GM19351 (cell line): ENCODE measurements around the gene ZBTB5.
"Not testable (repeated sequence)": the region's sequence is repeated elsewhere in the genome, so short reads cannot be mapped to it uniquely, and the experiment has no call there.

Source experiments
- ATAC-seq: cut with Tn5 transposase; IDR thresholded peaks from one replicate; pipeline ENCODE4 v1.9.1; 2021; ENCODE audit warnings: mild to moderate bottlenecking, moderate library complexity; ENCODE audit not compliant: unreplicated experiment

ZBTB5 gene

GRCh38 chr9:37486616-37487548 is 21.6 kb upstream of the ZBTB5 start:
- no peak for ATAC-seq

GRCh38 chr9:37486256-37486615 is 21.0 kb upstream of the ZBTB5 start:
- no peak for ATAC-seq

DNA sequence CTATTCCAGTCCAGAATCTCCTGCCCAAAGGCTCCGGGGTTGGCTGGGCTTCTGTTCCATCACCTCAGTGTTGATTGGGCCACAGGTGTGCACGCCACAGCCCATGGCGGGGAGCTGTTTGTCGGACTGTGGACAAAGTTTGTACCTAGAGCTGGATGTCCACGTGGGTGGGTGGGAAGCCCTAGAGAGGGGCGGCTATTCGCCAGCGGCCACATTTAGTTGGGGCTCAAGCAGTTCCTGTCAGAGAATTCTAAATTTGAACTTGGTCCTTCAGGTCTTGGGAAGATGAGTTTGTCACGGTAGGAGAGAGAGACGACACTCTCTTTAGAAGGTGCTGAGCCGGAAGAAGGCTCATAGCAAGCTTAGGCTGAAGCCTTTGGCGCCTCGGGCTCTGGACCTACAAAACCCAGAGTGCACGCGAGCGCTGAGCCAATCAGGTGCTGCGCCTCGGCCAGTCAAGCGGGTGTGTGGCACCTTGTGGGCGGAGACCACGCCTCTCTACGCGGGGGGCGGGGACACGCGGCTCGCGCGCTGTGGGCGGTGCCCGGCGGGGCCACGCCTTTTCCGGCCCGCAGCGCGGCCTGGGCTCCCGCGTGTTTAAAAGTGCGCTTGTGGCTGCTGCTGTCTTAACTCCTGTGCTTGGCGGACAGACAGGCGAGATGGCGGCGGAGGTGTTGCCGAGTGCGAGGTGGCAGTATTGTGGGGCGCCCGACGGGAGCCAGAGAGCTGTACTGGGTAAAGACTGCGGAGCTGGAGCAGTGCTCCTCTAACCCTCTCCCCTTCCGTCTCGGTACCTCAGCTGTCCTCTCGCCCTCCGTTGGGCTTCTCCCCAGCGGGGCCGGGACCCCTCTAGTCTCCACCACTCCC is 20.4 kb upstream of the ZBTB5 start, which contains the start of gene POLR1E:
Gene POLR1E (plus strand): TSS at position 560 of the 867 bp plus-strand sequence. CDS start 100 bp downstream, at position 660.
- peak; percentile 97 for ATAC-seq

DNA sequence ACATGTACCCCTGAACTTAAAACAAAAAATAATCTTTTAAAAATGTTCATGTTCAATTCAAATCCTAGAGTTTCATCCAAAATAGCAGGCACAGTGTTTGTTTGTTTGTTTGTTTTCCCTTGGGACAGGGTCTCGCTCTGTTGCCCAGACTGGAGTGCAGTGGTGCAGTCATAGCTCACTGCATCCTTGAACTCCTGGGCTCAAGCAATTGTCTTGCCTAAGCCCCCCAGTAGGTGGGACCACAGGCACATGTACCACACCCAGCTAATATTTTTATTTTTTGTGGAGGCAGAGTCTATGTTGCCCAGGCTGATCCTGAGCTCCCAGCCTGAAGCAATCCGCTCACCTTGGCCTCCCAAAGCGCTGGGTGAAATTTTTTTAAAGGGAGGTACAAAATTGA is 15.5 kb upstream of the ZBTB5 start:
- ATAC-seq, result no peak

DNA sequence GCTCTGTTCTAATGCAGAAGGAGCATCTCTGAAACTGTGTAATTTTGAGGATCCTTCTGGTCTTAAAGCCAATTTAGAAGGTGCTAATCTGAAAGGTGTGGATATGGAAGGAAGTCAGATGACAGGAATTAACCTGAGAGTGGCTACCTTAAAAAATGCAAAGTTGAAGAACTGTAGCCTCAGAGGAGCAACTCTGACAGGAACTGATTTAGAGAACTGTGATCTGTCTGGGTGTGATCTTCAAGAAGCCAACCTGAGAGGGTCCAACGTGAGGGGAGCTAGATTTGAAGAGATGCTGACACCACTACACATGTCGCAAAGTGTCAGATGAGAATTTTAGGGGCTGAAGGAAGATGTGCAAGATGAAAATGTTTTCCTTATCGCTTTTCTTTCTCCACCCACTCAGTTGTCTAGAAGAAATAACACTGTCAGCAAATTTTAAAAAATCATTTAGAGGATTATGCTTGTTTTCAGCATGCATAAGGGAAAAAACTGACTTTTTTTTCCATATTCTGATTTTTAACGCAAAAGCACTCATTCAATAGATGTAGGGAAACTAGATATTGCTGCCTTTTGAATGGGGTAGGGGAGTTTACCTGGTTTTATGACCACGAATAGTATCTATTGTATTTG is 12.9 kb upstream of the ZBTB5 start:
- ATAC-seq, result not testable (repeated sequence)

DNA sequence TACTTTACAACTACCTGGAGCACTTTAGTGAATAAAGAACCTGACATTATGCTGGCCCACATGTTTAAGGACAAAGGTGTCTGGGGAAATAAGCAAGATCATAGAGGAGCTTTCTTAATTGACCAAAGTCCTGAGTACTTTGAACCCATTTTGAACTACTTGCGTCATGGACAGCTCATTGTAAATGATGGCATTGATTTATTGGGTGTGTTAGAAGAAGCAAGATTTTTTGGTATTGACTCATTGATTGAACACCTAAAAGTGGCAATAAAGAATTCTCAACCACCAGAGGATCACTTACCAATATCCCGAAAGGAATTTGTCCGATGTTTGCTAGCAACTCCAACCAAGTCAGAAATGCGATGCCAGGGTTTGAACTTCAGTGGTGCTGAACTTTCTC is 12.2 kb upstream of the ZBTB5 start:
- not testable (repeated sequence) for ATAC-seq

GRCh38 chr9:37476930-37477329 is 11.7 kb upstream of the ZBTB5 start:
- no peak for ATAC-seq

DNA sequence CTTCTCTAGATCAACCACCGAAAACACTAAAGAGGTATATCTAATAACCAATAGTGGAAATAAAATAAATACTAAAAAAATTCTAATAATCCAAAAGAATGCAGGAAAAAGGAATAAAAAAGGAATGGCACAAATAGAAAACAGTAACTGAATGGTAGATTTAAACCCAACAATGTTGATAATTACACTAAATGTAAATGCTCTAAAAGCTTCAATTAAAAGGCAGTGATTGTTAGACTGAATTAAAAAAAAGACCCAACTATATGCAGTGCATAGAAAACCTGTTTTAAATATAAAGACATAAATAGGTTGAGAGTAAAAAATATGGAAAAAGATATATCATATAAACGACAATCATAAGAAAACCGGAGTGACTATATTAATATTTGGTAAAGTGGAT is 9.2 kb upstream of the ZBTB5 start:
- ATAC-seq, result no peak

DNA sequence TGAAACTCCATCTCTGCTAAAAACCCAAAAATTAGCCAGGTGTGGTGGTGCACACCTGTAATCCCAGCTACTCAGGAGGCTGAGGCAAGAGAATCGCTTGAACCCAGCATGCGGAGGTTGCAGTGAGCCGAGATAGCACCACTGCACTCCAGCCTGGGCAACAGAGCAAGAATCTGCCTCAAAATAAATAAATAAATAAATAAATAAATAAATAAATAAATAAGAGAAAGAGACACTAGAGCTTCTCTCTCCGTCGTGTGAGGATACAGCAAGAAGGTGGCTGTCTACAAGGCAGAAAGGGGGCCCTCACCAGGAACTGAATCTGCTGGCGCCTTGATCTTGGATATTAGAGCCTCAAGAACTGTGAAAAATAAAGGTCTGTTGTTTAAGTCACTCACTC is 8.7 kb upstream of the ZBTB5 start:
- not testable (repeated sequence) for ATAC-seq

DNA sequence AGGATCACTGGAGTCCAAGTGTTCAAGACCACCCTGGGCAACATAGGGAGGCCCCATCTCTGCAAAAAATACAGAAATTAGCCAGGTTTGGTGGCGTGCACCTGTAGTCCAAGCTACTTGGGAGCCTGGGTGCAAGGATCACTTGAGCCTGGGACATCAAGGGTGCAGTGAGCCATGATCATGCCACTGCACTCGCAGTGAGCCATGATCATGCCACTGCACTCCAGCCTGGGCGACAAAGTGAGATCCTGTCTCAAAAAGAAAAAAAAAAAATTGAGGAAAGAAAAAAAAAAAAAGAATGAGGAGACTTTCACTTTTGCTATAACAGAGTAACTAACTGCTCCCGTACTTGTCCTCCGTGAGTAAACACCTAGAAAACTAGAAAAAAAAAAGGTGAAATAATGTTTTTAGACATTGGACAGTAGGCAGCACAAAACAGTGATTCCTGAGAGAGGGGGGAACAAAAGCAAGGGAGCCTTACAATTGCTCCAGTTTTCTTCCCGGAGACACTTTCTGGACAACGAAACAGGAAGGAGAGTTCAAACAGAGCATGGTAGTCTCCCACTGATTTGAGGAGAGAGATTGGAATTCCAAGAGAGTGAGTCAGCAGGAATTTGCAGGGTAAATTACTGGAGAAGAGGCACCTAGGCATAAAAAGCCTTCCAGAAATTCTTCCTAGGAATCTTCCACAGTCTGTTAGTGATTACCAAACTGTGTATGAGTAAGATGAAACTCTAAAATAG is 6.9 kb upstream of the ZBTB5 start:
- no peak for ATAC-seq

DNA sequence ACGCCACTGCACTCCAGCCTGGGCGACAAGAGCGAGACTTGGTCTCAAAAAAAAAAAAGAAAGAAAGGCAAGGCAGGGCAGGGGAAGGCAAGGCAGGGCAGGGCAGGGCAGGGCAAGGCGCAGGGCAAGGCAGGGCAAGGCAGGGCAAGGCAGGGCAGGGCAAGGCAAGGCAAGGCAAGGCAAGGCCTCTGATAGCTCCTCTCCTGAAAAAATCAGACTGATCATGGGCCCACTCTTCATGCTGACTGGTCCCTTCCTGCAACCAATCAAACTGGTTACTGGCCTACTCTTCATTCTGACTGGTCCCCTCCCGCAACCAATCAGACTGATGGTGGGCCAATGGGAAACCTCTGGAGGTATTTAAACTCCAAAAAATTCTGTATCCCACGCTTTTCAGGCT is 3.4 kb upstream of the ZBTB5 start:
- ATAC-seq, result no peak

GRCh38 chr9:37467530-37467929 is 2.3 kb upstream of the ZBTB5 start:
- ATAC-seq, result not testable (repeated sequence)

DNA sequence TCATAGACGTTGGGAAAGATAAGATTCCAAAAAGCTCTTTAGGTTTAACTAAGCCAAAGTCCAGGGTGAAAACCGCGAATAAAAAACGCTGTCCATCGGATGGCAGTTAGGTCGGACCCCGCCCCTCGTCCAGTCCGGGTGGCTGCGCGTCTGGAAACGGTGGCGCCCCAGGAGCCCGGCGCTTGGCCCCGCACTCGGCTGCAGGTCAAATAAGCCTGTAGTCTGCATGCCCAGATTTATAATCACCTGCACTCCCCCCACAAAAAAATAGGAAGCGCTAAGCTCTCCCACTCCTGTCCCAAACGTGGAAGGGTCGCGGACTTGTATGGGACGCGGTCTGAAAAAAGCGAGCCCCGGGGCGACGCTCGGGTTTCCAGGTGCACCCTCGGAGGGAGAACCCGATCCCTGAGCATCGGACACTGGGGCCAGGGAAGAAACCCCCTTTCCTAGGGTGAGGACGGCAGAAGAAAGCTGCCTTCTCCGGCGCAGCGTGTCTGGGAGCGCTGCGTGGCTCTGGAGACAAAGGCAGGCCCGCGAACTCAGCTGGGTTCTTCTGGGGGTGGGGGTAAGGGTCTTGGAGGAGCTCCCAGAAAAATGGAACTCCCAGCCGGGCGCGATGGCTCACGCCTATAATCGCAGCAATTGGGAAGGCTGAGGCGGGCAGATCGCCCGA is 923 bp upstream of the ZBTB5 start:
- no peak for ATAC-seq

- peak; percentile 14 for ATAC-seq
These were observed 613 bp downstream of the ZBTB5 start for GRCh38 chr9:37464426-37465248.

- ATAC-seq, result no peak
These were observed 1.2 kb downstream of the ZBTB5 start for GRCh38 chr9:37464006-37464405.

GRCh38 chr9:37456817-37457216 is 8.4 kb downstream of the ZBTB5 start:
- ATAC-seq, result no peak

- no peak for ATAC-seq
These were observed 9.2 kb downstream of the ZBTB5 start for GRCh38 chr9:37455884-37456647.

DNA sequence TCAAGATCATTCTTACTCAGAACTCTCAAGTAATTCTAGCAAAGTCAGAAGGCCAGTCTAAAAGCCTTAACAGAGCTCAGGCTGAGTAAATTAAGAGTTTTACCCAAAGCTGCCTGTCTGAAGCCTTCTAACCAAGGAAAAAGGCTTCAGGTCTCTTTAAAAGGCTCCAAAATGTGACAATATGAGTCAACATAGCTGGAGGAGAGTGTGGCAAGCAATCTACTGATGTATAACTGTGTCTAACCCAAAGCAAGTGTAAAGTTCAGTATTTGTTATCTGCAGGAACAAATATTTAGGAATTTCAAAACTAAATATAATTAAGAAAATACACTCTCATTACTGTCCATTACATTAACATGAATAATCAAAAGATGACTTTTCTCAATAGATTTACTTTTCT is 11.0 kb downstream of the ZBTB5 start:
- ATAC-seq, result no peak
